ENCODE measurements around the gene NT5M. TPM values are rescaled to one million over a fixed set of nuclear protein-coding genes. Genes with fewer than 3 reads are reported as not detected.
A peak's percentile ranks its signal among the peaks of the same experiment; 100 is the strongest.
"Not testable (repeated sequence)": the region's sequence is repeated elsewhere in the genome, so short reads cannot be mapped to it uniquely, and the experiment has no call there.

Gene NT5M
- total and polyA plus RNA-seq, 4 donors, result 4.1 to 18.2 (median 11.6) TPM

DNA sequence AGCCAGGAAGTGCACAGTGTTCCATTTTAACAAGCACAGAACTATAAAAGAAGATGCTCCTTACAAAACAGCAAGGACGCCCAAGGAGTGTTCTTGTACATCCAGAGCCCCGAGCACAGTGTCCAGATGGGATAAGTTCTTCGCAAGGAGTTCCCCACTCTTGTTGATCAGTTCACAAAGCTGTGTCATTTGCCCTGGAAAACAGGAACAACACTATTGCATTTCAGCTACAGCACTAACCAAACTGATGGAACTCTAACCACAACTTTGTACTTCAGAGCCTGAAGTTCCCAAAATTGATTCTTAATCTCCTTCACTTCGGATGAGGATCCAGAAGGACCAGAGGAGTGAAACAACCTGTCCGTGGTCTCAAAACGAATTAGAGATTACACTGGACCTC lies 27.2 kb upstream of the NT5M start:
- H3K4me3 ChIP-seq (ENCODE audit: low read depth, low read length), result no peak overlapping the region
- H3K27ac ChIP-seq (ENCODE audit: low read depth, low read length), result no peak overlapping the region
- WGBS (ENCODE audit: insufficient coverage), result 88% methylated on average over 5 of the region's 6 CpGs
- DNase-seq (ENCODE audit: low read depth in 4 of 6, low spot score in 6 of 6), result no peak
- H3K36me3 ChIP-seq (ENCODE audit: control insufficient read depth, insufficient read depth, low read length), result peaks cover 33% of the 10 kb centered on the region
- H3K27me3 ChIP-seq (ENCODE audit: control insufficient read depth, insufficient read depth, low read length), result no peaks in the 10 kb centered on the region
- peaks cover 10% of the 10 kb centered on the region for H3K4me1 ChIP-seq (ENCODE audit: control insufficient read depth, insufficient read depth, low read length)
- no peaks in the 10 kb centered on the region for H3K9me3 ChIP-seq (ENCODE audit: control insufficient read depth, insufficient read depth, low read length)

DNA sequence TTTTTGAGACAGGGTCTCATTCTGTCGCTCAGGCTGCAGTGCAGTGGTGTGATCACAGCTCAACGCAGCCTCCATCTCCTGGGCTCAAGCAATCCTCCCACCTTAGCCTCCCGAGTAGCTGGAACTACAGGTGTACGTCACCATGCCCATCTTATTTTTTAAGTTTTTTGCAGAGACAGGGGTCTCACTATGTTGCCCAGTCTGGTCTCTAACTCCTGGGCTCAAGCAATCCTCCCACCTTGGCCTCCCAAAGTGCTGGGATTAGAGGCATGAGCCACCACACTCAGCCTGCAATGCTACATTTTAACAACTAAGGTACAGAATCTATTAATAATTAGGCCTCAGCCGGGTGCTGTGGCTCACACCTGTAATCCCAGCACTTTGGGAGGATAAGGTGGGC lies 25.7 kb upstream of the NT5M start:
- not testable (repeated sequence) for H3K4me3 ChIP-seq (ENCODE audit: low read depth, low read length); H3K27ac ChIP-seq (ENCODE audit: low read depth, low read length); DNase-seq (ENCODE audit: low read depth in 4 of 6, low spot score in 6 of 6); H3K27me3 ChIP-seq (ENCODE audit: control insufficient read depth, insufficient read depth, low read length); H3K9me3 ChIP-seq (ENCODE audit: control insufficient read depth, insufficient read depth, low read length)
- 95% methylated on average over 4 of the region's 5 CpGs for WGBS (ENCODE audit: insufficient coverage)
- peaks cover 10% of the 10 kb centered on the region for H3K4me1 ChIP-seq (ENCODE audit: control insufficient read depth, insufficient read depth, low read length)
- peaks cover 23% of the 10 kb centered on the region for H3K36me3 ChIP-seq (ENCODE audit: control insufficient read depth, insufficient read depth, low read length)

DNA sequence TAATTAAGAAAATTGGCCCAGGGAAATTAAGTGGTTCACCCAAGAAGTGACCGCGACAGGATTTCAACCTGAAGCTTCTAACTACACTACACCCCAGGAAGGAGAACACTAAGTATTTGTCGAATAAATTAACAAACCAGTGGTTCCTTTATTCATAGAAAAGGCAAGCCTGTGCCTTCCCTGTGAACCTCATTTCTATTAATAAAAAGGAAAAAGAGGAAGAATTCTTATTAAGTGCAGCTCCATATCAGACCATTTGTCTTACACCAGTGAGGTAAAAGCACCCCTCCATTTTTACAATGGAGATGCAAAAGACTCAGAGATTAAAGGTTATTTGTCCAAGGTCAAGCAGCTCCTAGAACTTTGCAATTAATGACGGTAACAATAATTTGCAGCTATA lies 23.9 kb upstream of the NT5M start:
- Histone ChIP-seq H3K36me3 (ENCODE audit: control insufficient read depth, insufficient read depth, low read length) (peaks cover 13% of the 10 kb centered on the region), H3K4me1 (ENCODE audit: control insufficient read depth, insufficient read depth, low read length) (peaks cover 10% of the 10 kb centered on the region), H3K27me3 (ENCODE audit: control insufficient read depth, insufficient read depth, low read length) (no peaks in the 10 kb centered on the region), H3K4me3 (ENCODE audit: low read depth, low read length) (no peak overlapping the region), H3K27ac (ENCODE audit: low read depth, low read length) (no peak overlapping the region), H3K9me3 (ENCODE audit: control insufficient read depth, insufficient read depth, low read length) (no peaks in the 10 kb centered on the region)
- no peak for DNase-seq (ENCODE audit: low read depth in 4 of 6, low spot score in 6 of 6)
- no CpG with 5 or more reads among the region's 4 CpGs for whole genome bisulfite sequencing (ENCODE audit: insufficient coverage)

DNA sequence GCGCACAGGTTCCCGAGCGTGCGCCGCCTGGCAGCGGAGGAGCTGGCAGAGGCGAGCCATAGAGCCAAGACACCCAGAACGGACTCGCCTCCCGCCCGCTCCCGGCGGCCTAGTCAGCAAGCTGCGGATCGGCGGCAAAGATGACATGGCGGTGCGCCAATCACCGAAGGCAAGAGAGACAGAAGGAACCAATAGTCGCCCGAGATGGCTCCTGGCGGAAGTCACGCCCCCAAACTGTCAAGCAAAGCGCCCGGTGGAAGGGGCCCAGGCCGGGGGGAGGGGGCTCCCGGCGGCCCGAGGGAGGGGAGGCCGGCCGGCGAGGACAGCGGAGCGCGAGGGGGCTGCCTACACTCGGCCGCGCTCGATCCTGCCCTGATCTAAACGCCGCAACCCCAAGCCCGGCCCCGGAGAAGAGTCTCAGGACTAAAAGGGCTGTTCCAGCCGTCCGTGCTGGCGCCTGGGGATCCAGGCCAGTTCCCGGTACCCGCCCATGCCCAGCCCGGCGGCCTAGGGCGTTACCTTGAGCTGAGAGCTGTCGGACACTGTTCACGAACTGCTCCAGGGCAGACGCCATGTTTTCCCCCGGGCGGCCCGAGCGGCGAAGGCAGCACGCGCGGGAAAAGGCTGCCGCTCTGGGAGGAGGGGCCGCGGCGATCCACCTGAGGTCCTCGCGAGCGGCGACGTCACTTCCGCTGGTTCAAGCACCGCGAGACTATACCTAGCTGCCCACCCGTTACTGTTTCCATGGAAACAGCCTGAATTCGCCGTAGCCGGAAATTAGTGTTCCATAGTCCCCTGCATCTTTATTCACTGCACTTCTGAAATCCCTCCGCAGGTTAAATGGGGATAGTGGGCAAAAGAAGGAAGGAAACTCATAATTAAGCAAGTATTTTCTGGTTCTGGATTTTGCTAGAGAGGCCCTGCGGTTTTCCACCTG lies 22.3 kb upstream of the NT5M start, which contains the start of gene COPS3:
Gene COPS3 (minus strand): TSS at position 634 of the 937 bp plus-strand sequence. CDS start 60 bp downstream, at position 574.
- under 1% methylated on average over 75 of the region's 80 CpGs for WGBS (ENCODE audit: insufficient coverage)
- H3K27ac ChIP-seq (ENCODE audit: low read depth, low read length), result peak within 1 kb of the TSS; percentile 97
- H3K4me3 ChIP-seq (ENCODE audit: low read depth, low read length), result peak within 1 kb of the TSS; percentile 99
- peaks cover 2% of the 10 kb centered on the region for H3K36me3 ChIP-seq (ENCODE audit: control insufficient read depth, insufficient read depth, low read length)
- no peaks in the 10 kb centered on the region for H3K9me3 ChIP-seq (ENCODE audit: control insufficient read depth, insufficient read depth, low read length)
- no peaks in the 10 kb centered on the region for H3K27me3 ChIP-seq (ENCODE audit: control insufficient read depth, insufficient read depth, low read length)
- H3K4me1 ChIP-seq (ENCODE audit: control insufficient read depth, insufficient read depth, low read length), result peaks cover 10% of the 10 kb centered on the region
- DNase-seq (ENCODE audit: low read depth in 4 of 6, low spot score in 6 of 6), result peak; percentile 94 to 99 (median 96)

DNA sequence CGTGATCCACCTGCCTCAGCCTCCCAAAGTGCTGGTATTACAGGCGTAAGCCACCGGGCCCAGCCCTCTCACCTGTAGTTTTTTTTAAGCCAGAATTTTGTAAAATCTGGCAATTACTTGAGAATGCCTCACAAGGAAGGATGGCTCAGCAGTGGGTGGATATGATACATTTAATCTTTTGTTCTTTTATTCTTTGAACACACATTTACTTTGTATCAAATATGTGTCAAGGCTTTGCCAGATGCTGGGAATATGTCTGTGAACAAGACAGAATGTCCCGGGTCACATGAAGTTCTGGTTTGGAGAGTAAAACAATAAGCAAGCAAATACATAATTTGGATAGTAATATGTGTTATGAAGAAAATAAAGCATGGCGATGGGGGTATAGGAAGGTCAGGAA lies 17.2 kb upstream of the NT5M start:
- Histone ChIP-seq H3K4me1 (ENCODE audit: control insufficient read depth, insufficient read depth, low read length) (no peaks in the 10 kb centered on the region), H3K27ac (ENCODE audit: low read depth, low read length) (no peak overlapping the region)
- WGBS (ENCODE audit: insufficient coverage), result 95% methylated on average over 4 of the region's 5 CpGs

DNA sequence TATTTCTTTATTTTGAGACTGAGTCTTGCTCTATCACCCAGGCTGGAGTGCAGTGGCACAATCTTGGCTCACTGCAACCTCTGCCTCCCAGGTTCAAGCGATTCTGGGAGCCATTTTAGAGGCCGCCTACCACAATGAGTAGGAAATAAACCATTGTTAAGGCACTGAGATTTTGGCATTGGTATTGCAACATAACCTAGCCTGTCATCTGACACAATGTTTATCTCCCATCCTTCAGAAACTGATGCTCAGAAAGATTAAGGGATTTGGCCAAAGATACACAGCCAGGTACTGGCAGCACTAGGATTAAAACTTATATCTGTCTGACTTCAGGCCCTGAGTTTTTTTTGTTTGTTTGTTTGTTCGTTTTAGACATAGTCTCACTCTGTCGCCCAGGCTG lies 14.1 kb upstream of the NT5M start:
- DNase-seq (ENCODE audit: low read depth in 4 of 6, low spot score in 6 of 6), result no peak
- Histone ChIP-seq H3K9me3 (ENCODE audit: control insufficient read depth, insufficient read depth, low read length) (no peaks in the 10 kb centered on the region), H3K36me3 (ENCODE audit: control insufficient read depth, insufficient read depth, low read length) (no peaks in the 10 kb centered on the region), H3K27ac (ENCODE audit: low read depth, low read length) (no peak overlapping the region), H3K4me1 (ENCODE audit: control insufficient read depth, insufficient read depth, low read length) (no peaks in the 10 kb centered on the region), H3K4me3 (ENCODE audit: low read depth, low read length) (no peak overlapping the region), H3K27me3 (ENCODE audit: control insufficient read depth, insufficient read depth, low read length) (no peaks in the 10 kb centered on the region)
- 92% methylated on average over 4 of the region's 4 CpGs for WGBS (ENCODE audit: insufficient coverage)

More for the DNA sequence above, 17.2 kb upstream of the NT5M start:
- DNase-seq (ENCODE audit: low read depth in 4 of 6, low spot score in 6 of 6), result no peak
- no peaks in the 10 kb centered on the region for H3K9me3 ChIP-seq (ENCODE audit: control insufficient read depth, insufficient read depth, low read length)
- no peaks in the 10 kb centered on the region for H3K27me3 ChIP-seq (ENCODE audit: control insufficient read depth, insufficient read depth, low read length)
- no peaks in the 10 kb centered on the region for H3K36me3 ChIP-seq (ENCODE audit: control insufficient read depth, insufficient read depth, low read length)
- no peak overlapping the region for H3K4me3 ChIP-seq (ENCODE audit: low read depth, low read length)

DNA sequence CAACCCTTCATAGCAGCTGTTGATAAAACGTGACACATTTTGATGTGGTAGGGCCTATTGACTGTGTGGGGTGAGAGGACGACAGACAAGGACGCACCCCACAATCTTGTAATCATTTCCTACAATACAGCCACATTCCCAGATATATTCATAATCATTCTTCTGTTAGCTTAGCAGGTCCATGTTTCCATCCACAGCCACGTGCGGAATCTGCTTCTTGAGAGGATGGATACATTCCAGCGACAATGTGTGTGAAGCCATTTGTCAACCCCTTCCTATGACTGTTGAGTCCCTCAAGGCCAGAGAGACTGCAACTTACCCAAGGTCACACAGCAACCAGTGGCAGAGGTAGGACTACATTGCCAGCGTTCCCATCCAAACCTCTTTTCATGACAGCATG lies 13.5 kb upstream of the NT5M start:
- no peaks in the 10 kb centered on the region for H3K27me3 ChIP-seq (ENCODE audit: control insufficient read depth, insufficient read depth, low read length)
- no peaks in the 10 kb centered on the region for H3K36me3 ChIP-seq (ENCODE audit: control insufficient read depth, insufficient read depth, low read length)
- H3K9me3 ChIP-seq (ENCODE audit: control insufficient read depth, insufficient read depth, low read length), result no peaks in the 10 kb centered on the region
- no peak for DNase-seq (ENCODE audit: low read depth in 4 of 6, low spot score in 6 of 6)
- 74% methylated on average over 5 of the region's 7 CpGs for WGBS (ENCODE audit: insufficient coverage)
- no peak overlapping the region for H3K4me3 ChIP-seq (ENCODE audit: low read depth, low read length)
- no peak overlapping the region for H3K27ac ChIP-seq (ENCODE audit: low read depth, low read length)
- no peaks in the 10 kb centered on the region for H3K4me1 ChIP-seq (ENCODE audit: control insufficient read depth, insufficient read depth, low read length)

DNA sequence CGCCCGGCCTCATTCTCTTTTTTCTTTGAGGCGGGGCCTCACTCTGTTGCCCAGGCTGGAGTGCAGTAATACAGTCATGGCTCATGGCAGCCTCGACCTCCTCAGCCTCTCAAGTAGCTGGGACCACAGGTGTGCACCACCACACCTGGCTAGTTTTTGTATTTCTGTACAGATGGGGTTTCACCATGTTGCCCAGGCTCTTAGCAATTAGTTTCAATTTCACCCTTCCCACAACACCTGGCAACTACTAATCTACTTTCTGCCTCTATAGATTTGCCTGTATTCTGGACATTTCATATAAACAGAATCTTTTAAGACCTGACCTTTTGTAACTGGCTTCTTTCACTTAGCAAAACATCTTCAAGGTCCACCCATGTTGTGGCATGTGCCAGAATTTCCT lies 8.0 kb upstream of the NT5M start:
- no peak overlapping the region for H3K27ac ChIP-seq (ENCODE audit: low read depth, low read length)
- 95% methylated on average over 3 of the region's 4 CpGs for WGBS (ENCODE audit: insufficient coverage)
- no peak for DNase-seq (ENCODE audit: low read depth in 4 of 6, low spot score in 6 of 6)

DNA sequence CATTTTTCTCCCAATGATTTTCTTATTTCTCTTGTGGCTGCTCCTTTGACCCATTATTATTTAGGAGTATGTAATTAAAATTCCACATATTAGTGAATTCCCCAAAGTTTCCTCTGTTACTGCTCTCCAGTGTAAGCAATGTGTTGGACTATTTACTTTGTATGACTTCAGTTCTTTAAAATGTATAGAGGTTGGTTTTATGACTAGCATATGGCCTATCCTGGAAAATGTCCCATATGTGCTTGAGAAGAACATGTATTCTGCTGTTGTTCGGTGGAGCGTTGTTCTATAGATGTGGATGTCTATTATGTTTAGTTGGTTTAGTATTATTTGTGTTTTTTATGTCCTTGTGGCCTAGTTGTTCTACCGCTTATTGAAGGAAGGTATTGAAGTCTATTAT lies 6.0 kb upstream of the NT5M start:
- no peaks in the 10 kb centered on the region for H3K9me3 ChIP-seq (ENCODE audit: control insufficient read depth, insufficient read depth, low read length)
- no peaks in the 10 kb centered on the region for H3K36me3 ChIP-seq (ENCODE audit: control insufficient read depth, insufficient read depth, low read length)
- peaks cover 11% of the 10 kb centered on the region for H3K4me1 ChIP-seq (ENCODE audit: control insufficient read depth, insufficient read depth, low read length)
- no peaks in the 10 kb centered on the region for H3K27me3 ChIP-seq (ENCODE audit: control insufficient read depth, insufficient read depth, low read length)
- H3K4me3 ChIP-seq (ENCODE audit: low read depth, low read length), result no peak overlapping the region
- no peak for DNase-seq (ENCODE audit: low read depth in 4 of 6, low spot score in 6 of 6)
- WGBS (ENCODE audit: insufficient coverage), result 94% methylated on average over 2 of the region's 3 CpGs
- no peak overlapping the region for H3K27ac ChIP-seq (ENCODE audit: low read depth, low read length)

More for the DNA sequence above, 8.0 kb upstream of the NT5M start:
- Histone ChIP-seq H3K4me3 (ENCODE audit: low read depth, low read length) (no peak overlapping the region), H3K9me3 (ENCODE audit: control insufficient read depth, insufficient read depth, low read length) (no peaks in the 10 kb centered on the region), H3K36me3 (ENCODE audit: control insufficient read depth, insufficient read depth, low read length) (no peaks in the 10 kb centered on the region), H3K4me1 (ENCODE audit: control insufficient read depth, insufficient read depth, low read length) (no peaks in the 10 kb centered on the region), H3K27me3 (ENCODE audit: control insufficient read depth, insufficient read depth, low read length) (no peaks in the 10 kb centered on the region)

DNA sequence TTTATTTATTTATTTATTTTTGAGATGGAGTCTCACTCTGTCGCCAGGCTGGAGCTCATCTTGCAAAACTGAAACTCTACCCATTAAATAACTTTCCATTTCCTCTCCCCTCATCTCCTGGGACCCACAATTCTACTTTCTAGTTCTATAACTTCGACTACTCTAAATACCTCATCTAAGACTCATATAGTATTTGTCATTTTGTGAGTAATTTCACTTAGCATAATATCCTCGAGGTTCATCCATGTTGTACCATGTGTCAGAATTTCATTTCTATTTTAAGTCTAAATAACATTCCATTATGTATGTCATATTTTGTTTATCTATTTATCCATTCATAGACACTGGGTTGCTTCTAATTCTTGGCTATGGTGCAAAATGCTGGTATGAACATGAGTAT lies 5.1 kb upstream of the NT5M start:
- no peak overlapping the region for H3K27ac ChIP-seq (ENCODE audit: low read depth, low read length)
- H3K36me3 ChIP-seq (ENCODE audit: control insufficient read depth, insufficient read depth, low read length), result no peaks in the 10 kb centered on the region
- peaks cover 17% of the 10 kb centered on the region for H3K4me1 ChIP-seq (ENCODE audit: control insufficient read depth, insufficient read depth, low read length)
- no peak for DNase-seq (ENCODE audit: low read depth in 4 of 6, low spot score in 6 of 6)
- no peaks in the 10 kb centered on the region for H3K27me3 ChIP-seq (ENCODE audit: control insufficient read depth, insufficient read depth, low read length)
- H3K9me3 ChIP-seq (ENCODE audit: control insufficient read depth, insufficient read depth, low read length), result no peaks in the 10 kb centered on the region
- WGBS (ENCODE audit: insufficient coverage), result no CpG with 5 or more reads among the region's 3 CpGs
- H3K4me3 ChIP-seq (ENCODE audit: low read depth, low read length), result no peak overlapping the region
